Measurements from ENCODE around the gene SMYD2. TPM values are rescaled to one million over a fixed set of nuclear protein-coding genes. Genes with fewer than 3 reads are reported as not detected.

Gene SMYD2
- total and polyA plus RNA-seq, 2 donors (not counting 3 experiments of a cell fraction or from before 2014, with no cell fraction given): 8.0 to 20.9 TPM

DNA sequence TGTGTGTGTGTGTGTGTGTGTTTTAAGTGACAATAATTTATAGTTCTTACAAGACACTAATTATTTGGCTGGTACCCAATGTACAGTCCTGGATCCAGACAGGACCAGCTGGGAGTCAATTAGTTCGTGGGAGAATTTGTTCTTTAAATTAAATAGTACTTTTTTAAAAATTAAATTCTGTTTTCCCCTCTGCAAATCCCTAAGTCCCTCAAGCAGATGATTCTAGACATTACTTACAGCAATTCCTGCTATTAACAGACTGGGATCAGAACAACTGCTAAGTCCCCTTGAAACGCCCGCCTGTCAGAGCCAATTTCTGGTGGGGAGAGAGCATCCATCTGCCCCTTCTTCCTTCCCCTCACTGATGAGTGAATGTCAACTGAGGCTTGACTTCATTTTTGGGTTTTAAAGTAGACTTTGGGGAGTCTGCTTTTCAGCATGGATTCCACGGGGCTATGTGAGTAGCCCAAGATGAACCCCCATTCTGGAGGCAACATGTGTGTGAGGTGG, 83.9 kb downstream of the SMYD2 start:
- H4K20me1 ChIP-seq (replicated peaks; ENCODE audit: control insufficient read depth, extremely low read depth, insufficient read depth, low read length): no peaks in the 10 kb centered on the region
- POLR2A ChIA-PET: no interaction called here
- DNase-seq (ENCODE audit: low read depth, low spot score) (no peak), FAIRE-seq (no peak)
- H3K36me3 ChIP-seq (ENCODE audit: control insufficient read depth in 2 of 2, extremely low read depth in 1 of 2, insufficient read depth in 2 of 2, low read length in 2 of 2): peaks cover 17 to 22% of the 10 kb centered on the region in 2 experiments
- no peak overlapping the region for H3K9ac ChIP-seq (replicated peaks; ENCODE audit: extremely low read depth, insufficient read depth, low read length)
- H3K4me3 ChIP-seq (replicated peaks in 1 of 3; ENCODE audit: insufficient read depth in 1 of 3, low read depth in 1 of 3, low read length in 3 of 3): no peak overlapping the region
- no peaks in the 10 kb centered on the region for H3K27me3 ChIP-seq (ENCODE audit: control insufficient read depth in 2 of 2, insufficient read depth in 2 of 2, low read length in 2 of 2)
- no peak overlapping the region for H2AFZ ChIP-seq (ENCODE audit: low read depth, low read length)
- no peak overlapping the region for H3K27ac ChIP-seq (ENCODE audit: insufficient read depth, low read depth, low read length)
- intact Hi-C loops (cut with micrococcal nuclease): no loop called here
- BruUV-seq (replicated peaks): no TSS peak
- TF ChIP-seq GATA2 (IDR thresholded peaks at IDR 0.05; ENCODE audit: insufficient read depth, insufficient read length, low read depth, low read length): no peak
- no peak for TF ChIP-seq EZH2 (IDR thresholded peaks at IDR 0.05; ENCODE audit: borderline replicate concordance, low read depth, low read length, severe bottlenecking)
- TF ChIP-seq MYC (IDR thresholded peaks at IDR 0.05; ENCODE audit: low read depth, low read length): no peak
- TF ChIP-seq, protein P1, sequence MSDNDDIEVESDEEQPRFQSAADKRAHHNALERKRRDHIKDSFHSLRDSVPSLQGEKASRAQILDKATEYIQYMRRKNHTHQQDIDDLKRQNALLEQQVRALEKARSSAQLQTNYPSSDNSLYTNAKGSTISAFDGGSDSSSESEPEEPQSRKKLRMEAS (IDR thresholded peaks at IDR 0.05; ENCODE audit: insufficient read depth, insufficient read length): no peak
- TF ChIP-seq, protein P2, sequence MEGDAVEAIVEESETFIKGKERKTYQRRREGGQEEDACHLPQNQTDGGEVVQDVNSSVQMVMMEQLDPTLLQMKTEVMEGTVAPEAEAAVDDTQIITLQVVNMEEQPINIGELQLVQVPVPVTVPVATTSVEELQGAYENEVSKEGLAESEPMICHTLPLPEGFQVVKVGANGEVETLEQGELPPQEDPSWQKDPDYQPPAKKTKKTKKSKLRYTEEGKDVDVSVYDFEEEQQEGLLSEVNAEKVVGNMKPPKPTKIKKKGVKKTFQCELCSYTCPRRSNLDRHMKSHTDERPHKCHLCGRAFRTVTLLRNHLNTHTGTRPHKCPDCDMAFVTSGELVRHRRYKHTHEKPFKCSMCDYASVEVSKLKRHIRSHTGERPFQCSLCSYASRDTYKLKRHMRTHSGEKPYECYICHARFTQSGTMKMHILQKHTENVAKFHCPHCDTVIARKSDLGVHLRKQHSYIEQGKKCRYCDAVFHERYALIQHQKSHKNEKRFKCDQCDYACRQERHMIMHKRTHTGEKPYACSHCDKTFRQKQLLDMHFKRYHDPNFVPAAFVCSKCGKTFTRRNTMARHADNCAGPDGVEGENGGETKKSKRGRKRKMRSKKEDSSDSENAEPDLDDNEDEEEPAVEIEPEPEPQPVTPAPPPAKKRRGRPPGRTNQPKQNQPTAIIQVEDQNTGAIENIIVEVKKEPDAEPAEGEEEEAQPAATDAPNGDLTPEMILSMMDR (IDR thresholded peaks at IDR 0.05; ENCODE audit: extremely low read depth in 1 of 2, insufficient read depth in 1 of 2, low read depth in 1 of 2, low read length in 2 of 2): no peak
- TF ChIP-seq JUN (IDR thresholded peaks at IDR 0.05; ENCODE audit: borderline replicate concordance, insufficient read depth, insufficient read length, low read depth): no peak
- TF ChIP-seq POLR2AphosphoS5 (IDR thresholded peaks at IDR 0.05; ENCODE audit: insufficient read depth, low read depth, low read length): no peak
- no peak for TF ChIP-seq FOS (IDR thresholded peaks at IDR 0.05; ENCODE audit: borderline replicate concordance, insufficient read depth, low read length)
- no peak for TF ChIP-seq POLR2A (IDR thresholded peaks at IDR 0.05; ENCODE audit: low read depth, low read length)
- no peaks in the 10 kb centered on the region for H3K9me3 ChIP-seq (replicated peaks; ENCODE audit: control insufficient read depth, insufficient read depth, low read length)
- H3K4me2 ChIP-seq (ENCODE audit: insufficient read depth, low read length): no peak overlapping the region
- CTCF ChIA-PET: no interaction called here
- H3K4me1 ChIP-seq (ENCODE audit: control insufficient read depth, extremely low read depth, insufficient read depth, low read length): peaks cover 8% of the 10 kb centered on the region
- dilution Hi-C loops (cut with MboI; ENCODE audit: extremely low pct_ligation_motif_present, low sequenced_read_pairs): no loop called here
- no peaks in the 10 kb centered on the region for H3K79me2 ChIP-seq (ENCODE audit: control insufficient read depth, insufficient read depth, low read length)
- H3K9me1 ChIP-seq (replicated peaks; ENCODE audit: control insufficient read depth, extremely low read depth, insufficient read depth, low read length): no peaks in the 10 kb centered on the region
